ENCODE results near the gene NSUN2.
"Not testable (repeated sequence)": the region's sequence is repeated elsewhere in the genome, so short reads cannot be mapped to it uniquely, and the experiment has no call there.

The NSUN2 gene

DNA sequence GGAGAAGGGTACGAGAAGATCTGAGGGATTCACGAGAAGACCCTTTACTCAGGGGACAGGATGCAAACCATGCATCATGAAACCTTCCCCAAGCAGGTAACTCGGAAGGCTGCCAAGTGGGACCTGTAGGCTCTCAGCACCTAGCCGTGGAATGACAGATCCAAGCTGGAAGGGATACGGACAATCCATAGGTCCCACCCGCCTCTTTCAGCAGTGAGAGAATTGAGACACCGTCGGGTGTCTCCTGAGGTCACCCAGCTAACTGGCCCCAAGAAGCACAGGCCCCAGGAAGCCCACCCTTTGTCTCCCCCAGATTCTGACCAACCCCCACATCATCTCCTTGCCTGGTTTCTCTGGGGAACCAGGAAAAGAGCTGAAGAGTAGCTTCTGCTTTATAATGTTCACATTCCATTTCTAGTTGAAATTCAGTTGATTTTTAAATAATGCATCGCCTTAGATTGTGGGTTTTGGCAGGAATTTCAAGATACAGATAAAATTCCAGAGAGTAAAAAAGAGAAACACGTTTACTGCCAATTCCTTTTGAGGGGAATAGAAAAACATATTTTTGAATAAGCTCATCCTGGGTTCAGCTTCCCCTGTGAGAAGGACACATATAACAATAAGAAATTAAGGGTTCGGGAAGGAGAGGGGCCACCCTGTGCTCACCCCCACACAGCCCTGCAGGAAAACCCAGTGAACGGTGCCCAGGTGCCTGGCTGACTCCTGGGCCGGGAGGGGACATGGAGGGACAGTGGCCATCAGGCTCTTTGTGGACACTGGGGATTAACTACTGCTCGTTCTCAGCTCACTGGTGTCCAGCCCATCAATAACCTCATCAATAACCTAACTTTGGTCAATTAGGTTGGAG lies 51.1 kb downstream of the NSUN2 start:
- DNase-seq = no peak

DNA sequence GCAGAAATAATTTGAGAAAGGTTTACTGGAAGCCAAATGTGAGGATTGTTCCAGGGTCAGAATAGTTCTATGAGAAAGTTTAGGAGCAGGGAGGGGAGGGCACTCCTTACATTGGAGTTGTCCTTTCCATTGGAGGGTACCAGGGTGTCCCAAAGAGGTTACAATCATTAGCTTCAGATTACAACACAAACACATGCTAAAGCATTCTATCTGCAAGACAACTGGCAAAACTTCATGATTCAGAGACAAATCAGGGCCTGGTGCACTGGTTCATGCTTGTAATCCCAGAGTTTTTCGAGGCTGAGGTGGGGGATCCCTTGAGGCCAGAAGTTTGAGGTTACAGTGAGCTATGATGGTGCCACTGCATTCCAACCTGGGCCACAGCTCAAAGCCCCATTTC lies 51.8 kb downstream of the NSUN2 start:
- no peak for DNase-seq

DNA sequence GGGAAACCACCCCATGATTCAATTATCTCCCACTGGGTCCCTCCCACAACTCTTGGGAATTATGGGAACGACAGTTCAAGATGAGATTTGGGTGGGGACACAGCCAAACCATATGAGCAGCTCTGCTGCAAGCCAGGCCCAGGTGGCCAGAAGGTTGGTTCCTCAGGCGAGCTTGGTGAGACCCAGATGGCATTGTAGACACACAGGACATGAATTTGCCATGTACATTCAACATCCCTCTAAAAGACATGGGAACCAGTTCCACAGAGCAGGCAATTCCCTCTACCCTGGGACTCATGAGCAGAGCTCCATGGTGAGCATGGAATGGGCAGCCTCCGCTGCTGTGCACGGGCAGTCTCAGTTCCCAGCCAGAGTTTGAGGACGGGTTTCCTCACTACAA lies 53.3 kb downstream of the NSUN2 start:
- no peak for DNase-seq

DNA sequence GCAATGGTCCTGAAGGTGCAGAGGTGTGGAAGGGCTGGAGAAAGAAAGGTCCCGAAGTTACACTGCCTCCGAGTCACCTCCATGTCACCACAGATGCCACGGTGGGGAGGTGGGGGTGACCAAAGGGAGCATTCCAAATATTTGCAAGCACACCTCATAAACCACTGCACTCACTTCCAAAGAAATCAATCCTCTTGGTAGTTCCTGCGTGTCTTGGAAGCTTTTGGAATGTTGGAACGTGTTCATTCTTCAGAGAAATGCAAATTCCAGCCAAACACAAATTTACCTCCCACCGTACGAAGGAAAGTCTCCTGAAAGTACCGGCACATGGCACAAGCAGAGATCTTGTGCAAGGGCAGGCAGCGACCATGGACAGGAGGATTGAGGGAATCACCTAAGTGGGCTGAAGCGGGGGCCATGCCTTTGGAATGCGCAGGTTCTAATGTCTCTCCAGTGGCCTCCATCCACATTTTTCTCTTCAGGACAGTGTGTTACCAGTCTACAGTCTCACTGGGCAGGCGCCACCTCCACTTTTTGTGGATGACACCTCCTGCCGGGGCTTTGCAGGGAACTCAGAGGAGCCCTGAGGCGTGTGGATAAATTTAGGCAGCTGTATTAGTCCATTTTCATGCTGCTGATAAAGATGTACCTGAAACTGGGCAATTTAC lies 54.0 kb downstream of the NSUN2 start:
- DNase-seq = no peak

DNA sequence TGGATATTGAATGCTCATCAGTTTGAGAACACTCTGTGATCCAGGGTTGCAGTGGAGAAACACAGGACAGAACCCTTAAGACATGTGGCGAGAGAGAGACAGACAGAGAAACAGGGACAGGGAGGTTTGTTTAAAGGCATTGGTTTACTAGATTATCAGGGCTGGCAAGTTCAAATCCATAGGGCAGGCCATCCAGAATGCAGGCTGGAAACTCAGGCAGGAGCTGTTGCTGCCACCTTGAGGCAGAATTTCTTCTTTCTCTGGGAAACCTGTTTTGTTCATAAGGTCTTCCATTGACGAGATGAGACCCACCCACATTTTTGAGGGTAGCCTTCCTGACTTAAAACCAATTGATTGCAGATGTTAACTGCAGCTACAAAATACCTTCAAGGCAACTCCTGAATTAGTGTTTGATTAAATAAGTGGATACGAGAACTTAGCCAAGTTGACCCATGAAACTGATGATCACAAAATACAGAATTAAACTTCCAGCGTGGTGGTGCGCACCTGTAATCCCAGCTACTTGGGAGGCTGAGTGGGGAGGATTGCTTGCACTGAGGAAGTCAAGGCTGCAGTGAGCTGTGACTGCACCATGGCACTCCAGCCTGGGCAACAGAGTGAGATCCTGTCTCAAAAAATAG lies 55.9 kb downstream of the NSUN2 start:
- peak; percentile 10 for DNase-seq

DNA sequence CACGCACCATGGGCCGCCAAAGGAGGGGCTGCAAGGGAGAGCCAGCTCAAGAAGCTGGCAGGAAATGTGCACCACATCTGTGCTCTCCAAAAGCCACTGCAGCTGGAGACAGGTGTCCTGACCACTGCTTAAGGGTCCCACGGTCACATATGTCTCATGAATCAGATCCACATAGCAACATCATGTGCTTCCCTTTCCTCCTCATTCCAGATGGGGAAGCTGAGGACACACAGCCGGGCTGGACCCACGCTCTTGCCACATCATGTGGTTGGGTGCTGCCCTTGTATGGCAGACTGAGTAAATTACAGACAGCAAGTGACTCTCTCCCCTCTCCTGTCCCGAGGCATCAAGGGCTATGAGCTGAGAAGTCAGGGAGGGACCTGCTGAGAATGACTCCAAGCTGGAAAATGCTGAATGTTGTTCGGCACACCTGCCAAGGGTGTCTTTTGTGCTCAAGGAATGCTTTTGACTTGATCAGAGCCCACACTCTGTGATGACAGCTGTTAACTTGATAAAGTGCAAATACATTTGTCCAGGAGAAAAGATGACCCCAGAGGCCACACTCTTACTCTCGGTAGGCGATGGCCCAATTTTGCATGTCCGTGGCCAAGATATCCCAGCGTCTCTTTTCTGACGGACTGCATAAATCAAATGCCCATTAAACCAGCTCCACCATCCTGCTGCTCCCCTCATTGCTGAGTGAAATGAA lies 58.2 kb downstream of the NSUN2 start:
- peak; percentile 51 for DNase-seq

DNA sequence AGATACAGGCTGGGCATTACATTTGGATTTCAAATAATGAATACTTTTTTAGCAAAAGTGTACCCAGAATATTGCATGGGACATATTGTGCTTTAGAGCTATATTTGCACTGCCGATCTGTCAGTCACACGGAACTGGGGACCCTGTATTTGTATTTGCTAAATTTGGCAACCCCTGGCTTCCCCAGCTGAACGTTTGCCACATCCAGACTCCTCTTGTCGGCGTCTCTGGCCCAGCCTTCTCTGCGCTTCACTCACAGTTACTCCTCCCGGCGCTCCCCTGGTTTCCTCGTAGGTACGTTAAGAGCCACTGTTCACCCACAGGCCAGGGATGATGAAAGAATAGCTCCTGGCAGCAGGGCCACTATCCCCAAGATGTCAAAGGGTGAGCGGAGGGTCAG lies 58.7 kb downstream of the NSUN2 start:
- no peak for DNase-seq

DNA sequence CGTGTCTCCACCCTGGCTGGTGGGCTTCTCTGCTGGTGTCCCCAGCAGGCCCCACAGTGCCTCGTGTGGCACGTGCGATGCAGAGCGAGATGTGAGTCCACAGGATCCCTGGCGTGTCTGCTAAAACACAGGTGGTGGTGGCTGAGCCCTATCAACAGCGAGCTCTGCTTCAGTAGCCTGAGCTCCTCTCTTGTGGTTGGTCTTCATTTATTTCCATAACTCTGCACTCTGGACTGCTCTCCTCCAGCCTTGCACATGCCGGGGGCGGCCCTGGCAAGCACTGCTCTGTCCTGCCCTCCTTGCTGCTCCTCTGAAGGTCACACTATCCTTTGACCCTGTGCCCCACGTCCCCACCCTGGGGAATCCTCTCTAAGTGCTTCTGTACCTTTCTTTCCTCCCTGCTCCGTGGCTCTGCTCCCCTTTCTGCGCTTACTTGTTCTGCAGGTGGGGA lies 59.2 kb downstream of the NSUN2 start:
- no peak for DNase-seq

DNA sequence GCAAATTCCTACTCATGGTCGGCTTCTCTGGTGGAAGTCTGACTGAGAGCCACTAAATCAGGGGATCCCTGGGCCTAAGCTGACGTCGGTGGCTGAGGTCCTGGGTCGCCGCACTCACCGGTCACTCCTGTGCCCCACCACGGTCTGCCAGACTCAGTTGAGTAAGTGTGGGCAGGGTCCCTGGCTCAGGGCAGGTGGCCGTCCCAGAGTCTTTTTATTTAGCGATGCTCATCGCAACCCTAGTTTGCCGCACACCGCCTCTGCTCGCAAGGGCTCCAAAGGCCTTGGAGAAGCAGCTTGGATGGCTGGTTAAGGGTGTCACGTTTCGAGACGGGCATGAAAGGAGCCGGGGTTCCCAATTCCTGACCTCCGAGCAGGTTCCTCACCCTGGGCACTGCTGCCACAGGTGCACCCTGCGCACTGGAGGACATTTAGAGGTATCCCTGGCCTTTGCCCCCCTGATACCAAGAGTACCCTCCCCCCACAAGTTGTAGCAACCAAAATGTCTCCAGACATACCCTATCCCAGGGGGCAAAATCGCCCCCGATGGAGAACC lies 59.9 kb downstream of the NSUN2 start:
- DNase-seq = no peak

DNA sequence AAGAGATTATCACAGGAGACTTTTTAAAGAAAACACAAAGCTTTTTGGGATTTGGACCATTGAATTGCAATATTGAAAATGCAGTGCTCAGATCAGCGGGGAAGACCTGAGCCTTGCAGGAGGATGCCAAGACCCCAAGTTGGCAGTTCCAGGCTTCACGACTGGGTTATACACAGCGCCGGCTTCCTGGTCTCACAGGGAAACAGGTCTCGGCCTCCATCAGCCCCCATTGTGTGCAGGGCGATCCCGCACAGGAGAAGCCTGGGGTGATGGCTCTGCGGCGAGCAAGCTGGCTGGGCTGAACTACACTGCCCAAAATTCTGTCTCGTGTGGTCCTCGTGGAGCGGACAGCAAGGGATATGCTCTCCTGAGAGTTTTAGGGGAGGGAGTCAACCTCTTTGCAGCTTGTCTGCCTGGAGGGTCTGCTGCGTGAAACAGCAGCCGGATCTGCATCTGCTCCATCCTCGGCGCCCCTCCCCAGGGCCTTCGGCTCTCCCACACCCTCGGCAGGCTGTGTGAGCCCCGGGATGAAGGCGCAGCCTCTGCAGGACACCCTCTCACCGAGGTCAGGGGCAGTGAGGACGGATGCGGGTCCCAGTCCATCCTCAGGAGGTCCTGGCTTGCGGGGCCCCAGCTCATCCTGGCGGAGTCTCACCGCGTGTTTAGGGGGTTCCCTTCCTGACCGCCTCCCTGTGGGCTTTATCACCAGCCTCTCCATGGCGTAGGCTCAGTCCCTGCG lies 60.6 kb downstream of the NSUN2 start:
- no peak for DNase-seq

DNA sequence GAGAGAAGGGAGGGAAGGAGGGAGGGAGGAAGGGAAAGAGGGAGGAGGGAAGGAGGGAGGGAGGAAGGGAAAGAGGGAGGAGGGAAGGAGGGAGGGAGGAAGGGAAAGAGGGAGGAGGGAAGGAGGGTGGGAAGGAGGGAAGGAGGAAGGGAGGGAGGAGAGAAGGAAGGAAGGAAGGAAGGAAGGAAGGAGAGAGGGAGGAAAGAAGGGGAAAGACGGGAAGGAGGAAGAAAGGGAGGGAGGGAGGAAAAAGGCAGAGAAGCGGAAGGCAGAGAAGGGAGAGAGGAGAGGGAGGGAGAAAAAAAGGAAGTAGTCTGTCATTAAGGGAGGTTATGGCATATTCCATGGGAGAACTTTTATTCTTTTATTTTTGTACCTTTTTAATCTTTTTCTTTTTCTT lies 61.2 kb downstream of the NSUN2 start:
- not testable (repeated sequence) for DNase-seq

DNA sequence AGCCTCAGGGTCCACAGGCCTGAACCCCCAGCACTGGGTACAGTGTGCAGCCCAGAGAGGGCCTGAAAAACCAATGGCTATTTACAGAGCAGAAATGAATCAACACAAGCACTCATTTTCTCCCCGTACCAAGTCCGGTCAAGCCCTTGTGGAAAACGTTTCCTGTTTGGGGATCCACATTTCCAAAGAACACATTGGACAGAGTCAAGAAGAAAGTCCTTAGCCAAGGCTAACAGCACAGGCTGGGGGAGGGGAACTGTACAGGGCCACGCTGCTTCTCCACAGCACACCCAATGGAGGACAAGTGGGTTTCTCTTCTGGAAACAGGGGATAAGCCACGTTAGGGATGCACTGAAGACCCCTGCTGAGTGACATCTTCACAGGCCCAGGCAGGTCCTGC lies 62.3 kb downstream of the NSUN2 start:
- DNase-seq = no peak

DNA sequence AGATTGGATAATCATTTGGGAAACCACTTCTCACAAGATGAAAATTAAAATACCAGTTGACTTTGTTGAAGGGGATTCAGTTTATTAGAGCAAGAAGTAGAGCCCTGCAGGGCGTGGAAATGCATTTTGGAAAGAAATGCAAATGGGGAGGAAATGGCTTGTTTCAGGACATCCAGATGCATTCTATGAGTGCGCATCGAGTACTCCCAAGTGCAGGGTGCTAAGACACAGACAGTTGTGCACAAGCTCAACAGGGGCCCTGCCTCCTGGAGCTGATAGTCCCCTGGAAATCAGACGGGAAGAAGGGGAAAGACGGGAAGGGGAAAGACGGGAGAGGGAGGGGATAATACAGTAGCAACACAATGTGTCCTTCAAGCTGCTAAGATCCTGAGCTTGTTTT lies 64.0 kb downstream of the NSUN2 start:
- no peak for DNase-seq

DNA sequence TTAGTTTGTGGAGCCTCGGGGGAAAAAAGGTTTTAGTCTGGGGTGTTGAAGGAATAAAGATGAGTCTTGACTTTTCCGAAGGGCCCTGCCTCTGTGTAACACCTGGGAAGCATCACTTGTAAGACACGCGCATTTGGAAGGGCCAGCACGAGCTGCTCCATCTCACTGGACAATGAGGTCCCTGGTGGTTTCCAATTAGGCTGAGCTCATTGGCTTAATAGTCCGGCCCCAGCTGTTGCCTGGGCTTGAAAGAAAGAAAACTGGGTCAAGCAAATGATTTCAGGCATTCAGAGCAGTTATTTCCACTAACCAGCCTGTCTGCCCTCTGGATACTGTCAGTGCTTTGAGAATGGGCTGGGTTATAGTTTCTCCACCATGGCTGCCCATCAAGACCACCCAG lies 64.5 kb downstream of the NSUN2 start:
- DNase-seq = no peak

DNA sequence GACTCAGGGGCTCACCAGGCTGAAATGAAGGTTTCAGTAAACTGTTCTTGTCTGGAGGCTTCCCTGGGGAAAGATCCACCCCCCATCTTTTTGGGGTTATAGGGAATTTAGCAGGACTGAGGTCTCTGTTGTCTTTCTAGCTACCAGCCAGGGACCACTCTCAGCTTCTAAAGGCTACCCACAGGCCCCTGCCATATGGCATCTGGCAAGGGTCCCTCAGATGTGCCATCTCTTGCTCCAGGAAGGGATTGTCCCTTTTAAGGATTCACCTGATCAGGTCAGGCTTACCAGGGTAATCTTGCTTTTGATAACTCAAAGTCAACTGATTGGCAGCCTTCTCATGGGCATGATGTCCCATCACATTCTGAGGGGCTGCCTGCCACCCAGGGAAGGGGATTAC lies 65.0 kb downstream of the NSUN2 start:
- no peak for DNase-seq

DNA sequence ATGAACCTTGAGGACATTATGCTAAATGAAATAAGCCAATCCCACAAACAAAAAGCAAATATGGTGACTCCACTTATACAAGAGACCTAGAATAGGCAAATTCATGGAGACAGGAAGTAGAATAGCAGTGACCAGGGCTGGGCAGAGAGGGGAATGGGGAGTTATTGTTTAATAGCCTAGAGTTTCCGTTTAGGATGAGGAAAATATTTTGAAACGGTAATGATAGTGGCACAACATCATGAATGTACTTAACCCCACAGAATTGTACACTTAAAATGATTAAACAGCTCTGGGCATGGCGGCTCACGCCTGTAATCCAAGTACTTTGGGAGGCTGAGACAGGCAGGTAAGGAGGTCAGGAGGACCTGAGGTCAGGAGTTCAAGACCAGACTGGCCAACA lies 65.8 kb downstream of the NSUN2 start:
- no peak for DNase-seq

DNA sequence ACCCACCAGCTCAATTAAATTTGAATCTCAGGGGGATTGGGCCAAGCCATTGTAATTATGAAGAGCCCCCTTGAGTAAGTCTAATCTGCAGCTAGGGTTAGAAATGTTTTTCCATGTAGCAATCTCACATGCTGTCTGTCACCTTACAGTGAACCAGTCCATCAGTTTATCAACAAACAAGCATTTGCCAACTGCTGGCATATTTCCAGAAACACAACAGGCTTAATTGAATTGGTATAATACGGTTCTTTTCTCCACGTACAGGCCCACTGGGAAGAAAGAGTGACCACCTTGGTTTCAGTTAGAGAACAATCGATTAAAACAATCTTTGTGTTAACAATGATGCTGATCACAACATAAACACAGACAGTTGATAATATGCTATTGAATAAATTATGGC lies 67.4 kb downstream of the NSUN2 start:
- no peak for DNase-seq

DNA sequence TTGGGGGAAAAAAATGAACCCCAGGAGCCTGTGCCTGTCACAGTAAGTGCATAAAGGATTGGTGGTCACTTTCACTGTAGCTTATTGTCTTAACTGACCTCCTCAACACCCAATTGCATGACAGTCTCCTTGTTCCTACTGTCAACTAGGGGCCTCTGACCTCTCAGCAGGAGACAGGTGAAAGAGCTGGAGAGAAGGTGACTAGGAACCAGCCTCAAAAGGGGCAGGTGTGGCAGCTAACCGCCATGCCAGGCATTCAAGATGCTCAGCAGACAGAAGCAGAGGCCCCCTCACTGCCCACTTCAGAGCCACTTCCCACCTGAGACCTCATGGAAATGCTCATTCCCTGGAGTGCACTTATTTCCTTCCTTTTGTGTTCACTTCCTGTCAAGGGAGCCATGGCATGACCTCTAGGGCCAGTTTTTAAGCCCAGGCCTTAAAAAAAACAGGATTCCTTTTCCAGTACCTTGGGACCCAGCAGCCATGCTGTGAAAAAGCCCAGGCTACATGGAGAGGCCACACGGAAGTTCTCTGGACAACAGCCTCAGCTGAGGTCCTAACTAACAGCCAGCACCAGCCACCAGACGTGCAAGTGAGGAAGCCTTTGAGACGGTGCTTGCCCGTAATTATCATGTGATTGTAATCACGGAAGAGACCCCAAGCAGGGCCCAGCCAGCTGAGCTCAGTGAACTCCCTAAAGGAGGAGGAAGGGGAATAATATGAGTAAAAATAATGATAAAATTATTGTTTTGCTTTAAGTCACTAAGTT lies 74.9 kb downstream of the NSUN2 start:
- DNase-seq = no peak

DNA sequence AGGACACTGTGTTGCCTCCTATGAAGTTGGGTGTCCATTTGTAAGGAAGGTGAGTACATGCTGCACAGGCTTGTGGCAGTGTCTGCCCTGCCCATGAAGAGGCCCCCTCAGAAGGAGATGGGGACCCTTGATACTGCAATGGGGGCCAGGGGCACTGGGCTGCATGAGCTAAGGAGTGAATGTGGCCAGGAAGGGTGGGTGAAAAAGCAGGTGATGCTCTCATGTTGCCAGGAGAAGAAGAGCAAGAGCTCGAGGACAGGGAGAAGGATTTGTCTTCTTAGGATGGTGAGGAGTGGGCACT lies 76.1 kb downstream of the NSUN2 start:
- DNase-seq = no peak

DNA sequence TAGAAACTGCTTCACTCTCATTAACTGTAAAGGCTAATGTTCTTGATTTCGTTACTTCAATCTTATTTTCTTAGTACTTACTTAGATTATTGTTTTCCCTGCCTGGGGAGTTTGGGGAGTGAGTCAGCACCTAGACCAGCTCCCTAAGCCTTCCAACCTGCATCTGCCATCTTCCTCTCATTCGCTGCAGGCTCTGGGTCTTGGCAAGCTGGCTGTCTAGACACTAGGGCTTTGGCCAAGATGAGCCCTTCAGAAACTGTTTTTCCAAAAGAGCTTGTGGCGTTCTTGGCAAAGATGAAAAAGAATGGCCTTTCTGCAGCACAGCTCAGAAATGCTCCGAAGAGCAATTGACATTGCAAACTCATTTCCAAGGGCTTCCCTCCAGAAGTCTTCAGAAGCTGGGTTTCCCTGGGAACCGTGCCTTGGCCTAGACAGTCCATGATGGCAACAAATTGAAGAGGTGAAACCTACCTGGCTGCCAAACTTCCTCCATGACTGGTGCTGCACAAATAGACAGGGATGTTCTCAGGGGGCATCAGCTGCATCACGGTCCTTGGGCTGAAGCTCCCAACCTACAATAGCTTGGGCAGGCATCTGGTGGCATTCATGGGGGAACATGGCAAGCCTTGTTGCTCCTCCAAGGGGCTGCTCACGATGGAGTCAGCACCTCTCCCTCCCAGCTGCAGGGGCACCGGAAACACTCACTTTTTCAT lies 76.6 kb downstream of the NSUN2 start:
- no peak for DNase-seq

DNA sequence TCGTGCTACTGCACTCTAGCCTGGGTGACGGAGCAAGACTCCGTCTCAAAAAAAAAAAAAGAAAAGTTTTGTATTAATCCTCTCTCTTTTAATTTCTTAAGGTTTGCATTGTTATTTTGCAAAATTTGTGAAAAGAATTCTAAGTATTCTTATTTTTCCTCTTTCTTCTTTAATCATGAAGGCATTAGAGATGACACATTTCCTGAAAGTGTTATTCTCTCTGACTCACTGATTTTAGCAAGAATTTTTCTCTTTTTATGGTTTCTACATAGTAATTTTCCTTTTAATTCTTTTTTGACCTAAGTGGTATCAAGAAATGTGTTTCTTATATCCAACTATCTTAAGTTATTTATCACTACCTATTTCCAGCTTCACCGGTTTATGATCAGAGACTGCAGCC lies 78.0 kb downstream of the NSUN2 start:
- no peak for DNase-seq
